Measurements from ENCODE around the gene TTC21A.

DNA sequence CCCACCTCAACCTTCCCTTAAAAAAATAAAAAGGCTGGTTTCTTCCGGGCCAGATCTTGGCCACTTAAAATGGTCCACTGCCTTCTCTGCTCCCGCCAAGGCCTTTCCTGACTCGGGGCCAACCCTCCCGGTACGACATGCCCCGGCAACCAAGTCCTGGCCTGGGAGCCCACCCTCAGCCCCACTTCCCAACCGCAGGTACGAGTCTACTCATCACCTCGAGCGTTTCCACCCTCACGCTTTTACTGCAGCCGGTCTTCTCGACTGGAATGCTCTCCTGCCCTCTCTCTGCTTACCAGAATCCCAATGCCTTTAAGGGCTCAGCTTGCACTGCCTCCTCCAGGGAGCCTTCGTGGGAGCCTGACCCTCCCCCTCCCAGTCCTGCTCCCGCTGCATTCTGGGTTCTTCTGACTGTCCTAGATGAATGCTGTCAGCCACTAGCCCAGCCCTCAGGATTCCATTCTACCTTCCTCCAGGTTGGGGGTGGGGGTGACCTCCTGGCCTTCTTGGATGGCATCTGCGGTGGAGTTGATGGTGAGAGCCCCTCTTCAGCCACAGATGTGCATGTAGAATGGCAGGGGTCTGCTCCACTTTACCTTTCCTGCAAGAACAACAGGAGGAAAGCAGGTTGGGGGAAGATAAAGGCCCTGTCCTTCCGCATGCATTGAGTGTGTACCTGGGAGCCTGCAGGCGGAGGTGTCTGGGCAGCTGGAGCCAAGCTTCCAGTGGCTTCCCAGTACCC is 47.0 kb downstream of the TTC21A start:
- TF ChIP-seq, protein P1, sequence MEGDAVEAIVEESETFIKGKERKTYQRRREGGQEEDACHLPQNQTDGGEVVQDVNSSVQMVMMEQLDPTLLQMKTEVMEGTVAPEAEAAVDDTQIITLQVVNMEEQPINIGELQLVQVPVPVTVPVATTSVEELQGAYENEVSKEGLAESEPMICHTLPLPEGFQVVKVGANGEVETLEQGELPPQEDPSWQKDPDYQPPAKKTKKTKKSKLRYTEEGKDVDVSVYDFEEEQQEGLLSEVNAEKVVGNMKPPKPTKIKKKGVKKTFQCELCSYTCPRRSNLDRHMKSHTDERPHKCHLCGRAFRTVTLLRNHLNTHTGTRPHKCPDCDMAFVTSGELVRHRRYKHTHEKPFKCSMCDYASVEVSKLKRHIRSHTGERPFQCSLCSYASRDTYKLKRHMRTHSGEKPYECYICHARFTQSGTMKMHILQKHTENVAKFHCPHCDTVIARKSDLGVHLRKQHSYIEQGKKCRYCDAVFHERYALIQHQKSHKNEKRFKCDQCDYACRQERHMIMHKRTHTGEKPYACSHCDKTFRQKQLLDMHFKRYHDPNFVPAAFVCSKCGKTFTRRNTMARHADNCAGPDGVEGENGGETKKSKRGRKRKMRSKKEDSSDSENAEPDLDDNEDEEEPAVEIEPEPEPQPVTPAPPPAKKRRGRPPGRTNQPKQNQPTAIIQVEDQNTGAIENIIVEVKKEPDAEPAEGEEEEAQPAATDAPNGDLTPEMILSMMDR (IDR thresholded peaks at IDR 0.05; ENCODE audit: insufficient read depth, low read length, poor library complexity, severe bottlenecking): no peak
- TF ChIP-seq EZH2phosphoT487 (conservative IDR thresholded peaks at IDR 0.05; ENCODE audit: low read length): no peak
